ENCODE results near the gene TRAF6.

TRAF6 gene

DNA sequence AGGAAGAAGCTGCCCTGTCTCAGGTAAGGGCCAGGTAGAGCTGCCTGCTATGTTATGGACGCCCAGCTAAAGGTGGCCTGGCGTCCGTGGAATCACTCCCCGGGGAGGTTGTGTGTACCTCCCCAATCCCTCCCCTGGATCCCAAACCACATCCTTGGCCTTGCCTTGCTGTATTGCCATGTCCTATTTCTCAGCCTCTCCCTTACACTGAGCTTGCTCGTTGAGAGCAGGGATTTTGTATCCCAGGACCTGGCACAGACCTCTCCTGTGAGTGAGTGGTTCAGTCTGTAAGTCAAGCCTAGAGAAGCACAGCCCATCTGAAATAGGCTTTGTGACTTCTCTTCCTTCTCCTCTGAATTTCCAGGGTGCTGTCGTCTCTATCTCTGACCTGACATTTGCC is 53.9 kb downstream of the TRAF6 start:
- DNase-seq, result no peak

DNA sequence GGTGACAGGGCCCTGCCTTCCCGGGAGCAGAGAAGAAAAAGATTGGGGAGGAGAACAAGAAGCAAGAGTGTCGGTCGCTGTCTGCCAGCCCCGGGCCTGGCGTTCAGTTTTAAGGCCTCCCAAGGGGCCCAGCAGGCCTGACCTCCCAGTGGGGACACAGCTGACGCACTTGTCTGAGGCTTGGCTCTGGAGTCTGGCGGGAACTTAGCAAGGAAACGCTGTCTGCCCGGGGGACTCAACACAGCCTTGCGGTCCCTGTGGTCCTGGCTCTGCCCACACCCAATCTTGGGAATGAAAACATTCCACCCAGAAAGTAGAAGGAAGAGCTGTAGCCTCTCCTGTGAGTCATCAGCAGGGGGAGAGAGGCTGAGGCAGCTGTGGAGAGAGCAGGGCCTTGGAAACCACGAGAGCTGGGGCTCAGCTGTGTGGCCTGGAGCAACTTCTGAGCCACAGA is 54.4 kb downstream of the TRAF6 start:
- DNase-seq, result no peak

DNA sequence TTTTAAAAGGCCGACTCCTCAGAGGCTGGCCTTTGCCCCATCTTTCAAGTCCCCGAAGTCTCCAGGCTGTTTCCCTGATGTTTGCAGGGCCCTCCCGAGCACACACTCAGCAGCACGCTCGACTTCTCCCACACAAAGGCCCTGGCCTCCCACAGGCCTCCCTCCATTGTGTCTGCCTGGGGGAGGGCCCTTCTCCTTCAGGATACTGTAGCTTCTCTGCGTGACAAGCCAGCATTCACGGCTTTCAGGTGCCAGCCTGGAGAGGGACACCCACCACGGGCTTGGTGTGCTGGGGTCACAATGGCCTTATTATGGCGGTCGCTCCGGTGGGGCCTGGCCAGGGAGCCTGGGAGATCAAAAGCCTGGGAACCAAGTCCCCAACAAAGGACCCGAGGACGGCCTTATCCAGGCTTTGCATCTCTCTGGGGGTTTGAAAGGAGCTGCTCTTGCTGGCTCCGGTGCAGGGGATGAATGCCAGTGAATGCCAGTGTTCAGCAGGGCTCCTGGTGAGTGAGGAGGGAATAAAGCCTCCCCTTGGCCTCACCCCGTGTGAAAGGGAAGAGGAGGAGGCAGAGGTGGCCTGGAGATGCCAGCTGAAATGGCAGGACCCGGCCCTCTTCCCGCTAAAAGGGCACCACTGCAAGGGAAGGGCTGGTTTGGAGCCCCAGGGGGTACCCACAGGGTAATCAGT is 55.0 kb downstream of the TRAF6 start:
- no peak for DNase-seq

DNA sequence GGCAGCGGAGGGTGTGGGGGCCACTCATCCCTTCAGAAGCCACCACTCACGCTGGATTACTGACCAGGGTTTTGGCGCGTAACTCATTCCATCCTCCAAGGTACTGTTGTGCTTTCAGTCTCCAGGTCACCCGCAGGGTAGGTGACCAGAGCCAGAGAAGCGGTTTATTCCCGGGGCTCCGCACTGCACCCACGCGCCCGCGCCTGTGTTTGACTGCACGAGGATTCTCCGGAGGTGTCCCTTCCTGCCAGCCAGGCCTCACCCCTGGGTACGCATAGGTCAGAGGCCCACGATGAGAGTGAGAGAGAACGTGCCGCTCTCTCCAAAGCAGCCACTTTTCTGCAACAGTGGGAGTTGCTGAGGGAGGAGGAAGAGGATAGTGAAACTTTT is 55.5 kb downstream of the TRAF6 start:
- DNase-seq, result no peak

DNA sequence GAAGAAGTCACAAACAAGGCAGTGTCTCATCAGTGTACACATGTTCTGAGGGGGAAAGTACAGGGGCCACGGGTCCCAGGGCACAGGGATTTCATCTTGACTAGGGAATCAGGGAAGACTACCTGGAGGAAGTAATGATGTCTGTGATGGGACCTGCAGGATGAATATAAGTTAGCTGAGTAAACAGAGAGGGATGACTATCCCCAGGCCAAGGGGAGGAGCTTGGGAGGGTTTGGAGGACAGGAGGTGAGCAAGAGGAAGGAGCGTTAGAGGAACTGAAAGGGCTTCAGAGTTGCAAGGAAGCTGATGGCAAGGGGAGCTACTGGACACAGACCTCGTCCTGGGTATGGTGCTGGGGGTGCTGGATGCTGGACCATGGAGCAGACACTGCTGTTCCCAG is 56.4 kb downstream of the TRAF6 start:
- DNase-seq, result no peak

DNA sequence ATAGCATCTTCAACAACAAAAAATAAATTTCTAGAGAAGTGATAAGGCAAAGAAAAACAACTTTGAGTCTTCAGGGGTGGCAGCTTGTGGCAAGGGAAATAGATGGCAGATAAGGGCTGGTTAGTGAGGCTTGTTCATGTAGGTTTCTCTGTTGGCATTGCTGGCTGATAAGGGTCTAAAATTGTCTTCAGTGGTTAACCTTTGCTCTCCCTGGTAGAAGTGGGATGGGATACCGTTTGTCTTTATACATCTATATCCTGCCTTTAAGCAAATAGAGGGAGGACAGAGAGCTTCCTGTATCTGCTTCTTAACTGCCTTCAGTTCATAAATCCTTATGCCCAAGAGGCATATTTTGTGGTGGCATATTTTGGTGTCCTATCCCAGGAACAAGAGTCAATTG is 57.1 kb downstream of the TRAF6 start:
- peak; percentile 7 for DNase-seq

DNA sequence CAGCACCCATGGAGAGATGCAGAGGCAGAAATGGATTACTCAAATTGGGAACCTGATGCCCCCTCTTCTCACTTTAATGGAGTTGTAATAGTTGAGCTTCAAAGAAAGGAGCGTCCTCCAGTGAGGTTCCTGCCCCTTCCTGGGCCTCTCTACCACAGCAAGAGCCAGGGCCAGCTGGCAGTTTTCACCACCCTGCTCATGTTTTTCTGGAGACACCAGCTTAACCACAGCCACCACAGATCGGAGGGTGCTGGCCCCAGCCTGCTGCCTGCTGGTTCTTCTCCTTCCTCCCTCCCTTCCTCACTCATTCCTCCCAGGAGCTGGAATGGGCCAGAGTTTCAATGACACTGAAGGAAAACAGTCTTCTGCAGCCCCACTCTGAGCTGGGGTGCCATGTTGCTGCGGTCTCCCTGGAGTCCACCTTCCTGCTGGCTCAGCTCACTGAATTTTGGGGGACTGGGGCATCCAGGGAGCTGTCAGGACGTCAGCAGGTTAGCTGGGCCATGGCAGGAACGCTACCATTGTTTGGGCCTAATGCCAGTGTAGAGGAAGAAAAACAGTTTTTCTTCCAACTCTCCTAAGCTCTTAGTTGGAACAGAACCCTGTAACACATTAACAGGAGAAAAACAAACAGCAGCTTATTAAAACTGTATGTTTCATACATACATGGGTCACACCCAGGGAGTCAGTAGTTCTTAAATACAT is 57.7 kb downstream of the TRAF6 start:
- peak; percentile 8 for DNase-seq

DNA sequence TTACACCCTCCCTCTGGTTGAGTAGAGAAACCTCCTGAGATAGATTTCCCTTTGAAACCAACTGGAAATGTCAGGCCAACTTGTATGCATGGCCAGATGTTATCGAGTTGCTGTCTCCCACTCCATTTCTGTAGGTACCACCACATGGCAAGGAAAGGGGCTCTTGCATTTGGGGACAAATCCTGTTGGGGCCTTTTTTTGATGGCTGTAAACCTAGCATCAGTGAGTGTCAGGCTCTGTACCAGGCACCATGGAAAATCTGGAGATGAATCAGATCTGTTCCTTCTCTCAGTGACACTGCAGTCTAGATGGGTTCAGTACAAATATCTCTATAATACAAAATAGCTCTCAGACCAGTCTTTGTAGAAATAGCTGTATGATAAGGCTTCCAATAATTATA is 58.4 kb downstream of the TRAF6 start:
- no peak for DNase-seq

DNA sequence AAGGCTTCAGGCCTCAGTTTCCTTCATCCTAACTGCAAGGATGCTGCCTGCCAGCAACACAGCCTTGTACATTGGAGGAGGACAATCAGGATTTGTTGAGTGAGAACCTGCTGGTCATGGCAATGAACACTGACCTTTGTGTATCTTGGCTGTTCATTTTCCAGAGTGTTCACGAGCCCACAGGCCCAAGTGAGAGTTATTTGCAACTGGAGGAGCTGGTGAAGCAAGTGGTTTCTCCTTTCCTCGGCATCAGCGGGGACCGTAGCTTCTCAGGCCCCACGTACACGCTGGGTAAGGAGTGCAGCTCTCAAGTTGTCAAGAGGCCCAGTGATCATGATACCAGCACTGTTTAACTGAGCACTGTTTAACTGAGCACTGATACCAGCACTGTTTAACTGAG is 59.0 kb downstream of the TRAF6 start:
- DNase-seq, result no peak

DNA sequence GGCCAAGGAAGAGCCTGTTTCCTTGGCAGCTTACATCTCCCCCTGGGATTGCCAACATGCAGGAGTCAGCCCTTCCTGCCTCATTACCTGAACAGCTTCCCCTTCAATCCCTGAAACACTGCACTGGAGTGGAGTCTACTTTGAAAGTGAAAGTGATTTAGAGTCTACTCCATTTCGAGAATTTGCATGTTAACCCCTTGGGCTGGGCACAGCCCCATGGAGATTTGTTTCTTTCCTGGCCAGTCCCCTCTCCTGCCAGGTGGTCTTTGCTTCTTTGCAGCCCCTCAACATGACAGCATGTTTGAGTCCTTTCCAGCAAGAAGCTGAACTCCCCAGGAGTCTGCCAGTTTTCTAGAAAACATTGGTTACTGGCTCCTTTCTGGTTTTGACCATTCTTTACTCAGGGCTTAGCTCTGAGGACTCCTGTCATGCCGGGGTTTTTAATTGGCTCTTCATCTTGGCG is 59.9 kb downstream of the TRAF6 start:
- DNase-seq, result no peak

DNA sequence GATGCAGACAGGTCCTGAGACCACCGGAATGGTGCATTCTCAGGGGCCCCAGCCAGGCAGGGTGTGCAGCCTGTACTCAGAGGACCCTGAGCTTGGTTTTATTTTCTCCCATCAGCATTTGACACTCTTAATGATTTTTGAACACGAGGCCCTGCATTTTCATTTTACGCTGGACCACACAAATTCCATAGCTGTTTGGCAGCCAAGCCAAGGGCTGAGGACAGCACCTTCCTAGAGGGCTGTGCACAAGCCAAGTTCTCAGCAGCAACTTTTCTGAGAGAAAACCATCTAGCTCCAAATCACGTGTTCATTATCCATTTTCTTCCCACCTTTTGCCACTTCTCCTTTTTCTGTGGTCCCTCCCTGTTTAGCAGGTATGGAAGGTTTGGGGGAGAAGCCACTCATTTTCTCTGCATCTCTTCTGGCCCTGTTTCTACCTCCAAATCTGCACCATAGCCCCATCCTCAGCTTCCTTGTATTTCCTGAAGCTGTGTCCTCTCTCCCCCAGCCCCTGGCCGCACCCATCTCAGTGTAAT is 60.4 kb downstream of the TRAF6 start:
- no peak for DNase-seq

DNA sequence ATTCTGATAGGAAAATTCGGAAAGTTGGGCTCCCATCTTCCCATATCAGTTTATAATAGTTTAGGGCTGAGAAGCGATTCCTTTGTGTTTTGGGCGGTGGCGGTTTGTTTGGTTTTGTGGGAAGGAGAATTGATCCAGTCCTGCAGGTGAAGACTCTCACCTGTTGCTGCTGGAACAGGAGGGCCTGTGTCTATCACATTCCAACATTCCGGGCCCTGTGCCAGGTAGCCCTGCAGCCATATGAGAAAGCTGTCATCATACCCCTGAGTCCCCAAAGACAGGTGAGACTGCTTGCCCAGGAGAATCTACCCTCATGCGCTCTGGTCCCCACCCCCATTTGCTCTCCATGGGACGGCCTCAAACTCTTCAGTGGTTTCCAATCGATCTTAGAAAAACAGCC is 62.1 kb downstream of the TRAF6 start:
- DNase-seq, result no peak

DNA sequence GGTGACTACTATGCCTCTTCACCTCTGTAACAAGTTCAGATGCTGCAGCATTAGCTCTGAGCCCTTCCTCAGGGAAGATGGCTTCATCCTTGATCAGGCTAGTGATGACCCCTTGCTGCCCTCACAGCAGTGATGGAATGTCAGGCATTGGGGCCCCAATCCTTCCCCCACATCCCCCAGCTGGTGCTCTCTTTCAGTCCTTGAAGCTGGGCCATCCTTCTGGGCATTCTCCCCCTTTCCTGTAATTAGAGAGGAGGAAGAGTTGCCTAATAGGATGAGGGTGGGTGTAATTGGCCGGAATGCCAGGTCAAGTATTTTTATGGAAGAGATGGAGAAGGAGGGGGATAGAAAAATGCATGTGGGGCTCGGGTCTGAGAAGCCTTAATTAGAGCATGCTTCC is 62.6 kb downstream of the TRAF6 start:
- no peak for DNase-seq

DNA sequence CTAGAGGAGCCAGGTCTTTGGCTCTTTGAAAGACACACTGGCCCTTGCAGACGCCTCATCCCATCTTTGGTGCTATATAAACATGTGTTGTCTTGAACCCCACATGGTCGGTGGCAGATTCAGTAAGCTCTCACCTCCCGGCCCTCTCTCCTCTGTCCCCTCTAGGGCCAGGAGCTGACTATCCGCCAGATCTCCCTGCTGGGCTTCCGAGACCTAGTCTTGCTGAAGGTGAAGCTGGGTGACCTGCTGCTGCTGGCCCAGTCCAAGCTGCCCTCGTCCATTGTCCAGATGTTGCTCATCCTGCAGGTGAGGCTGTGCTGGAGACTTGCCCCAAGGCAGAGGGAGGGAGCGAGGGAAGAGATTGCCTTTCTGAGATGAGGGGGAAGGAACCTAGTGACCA is 63.9 kb downstream of the TRAF6 start:
- DNase-seq, result no peak

DNA sequence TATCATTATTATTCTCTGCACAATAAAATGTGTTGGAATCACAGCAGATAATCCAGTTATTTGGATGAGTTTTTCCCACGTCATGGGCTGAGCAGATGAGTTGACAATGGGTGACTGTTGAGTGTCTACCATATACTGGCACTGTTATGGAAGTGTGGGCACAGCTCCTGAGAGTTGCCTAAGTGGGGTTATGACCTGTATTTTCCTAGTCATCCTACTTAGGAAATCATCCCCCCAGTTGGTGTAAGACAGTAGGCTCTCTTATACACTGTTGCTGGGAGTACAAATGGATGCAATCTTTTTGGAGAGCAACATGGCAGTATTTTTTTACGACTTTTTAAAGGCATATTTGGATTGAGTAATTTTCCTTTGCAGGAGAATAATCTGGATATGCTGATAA is 66.4 kb downstream of the TRAF6 start:
- no peak for DNase-seq

DNA sequence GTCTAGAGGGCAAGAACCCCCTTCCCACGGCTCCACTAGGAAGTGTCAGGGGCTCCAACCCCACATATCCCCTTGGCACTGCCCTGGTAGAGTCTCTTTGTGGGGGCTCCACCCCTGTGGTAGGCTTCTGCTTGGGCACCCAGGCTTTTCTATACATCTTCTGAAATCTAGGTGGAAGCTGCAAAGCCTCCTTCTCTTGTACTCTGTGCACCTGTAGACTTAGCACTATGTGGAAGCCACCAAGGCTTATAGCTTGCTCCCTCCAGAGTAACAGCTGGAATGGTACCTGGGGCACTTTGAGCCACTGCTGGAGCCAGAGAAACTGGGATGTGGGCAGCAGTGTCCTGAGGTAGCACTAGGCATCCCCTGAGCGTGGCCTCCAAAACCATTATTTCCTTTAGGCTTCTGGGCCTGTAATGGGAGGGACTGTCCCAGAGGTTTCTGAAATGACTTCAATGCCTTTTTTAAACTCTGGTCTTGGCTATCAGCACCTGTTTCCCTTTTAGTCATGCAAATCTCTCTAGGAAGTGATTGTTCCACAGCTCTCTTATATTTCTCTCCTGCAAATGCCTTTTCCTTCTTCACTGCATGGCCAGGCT is 68.4 kb downstream of the TRAF6 start:
- no peak for DNase-seq

DNA sequence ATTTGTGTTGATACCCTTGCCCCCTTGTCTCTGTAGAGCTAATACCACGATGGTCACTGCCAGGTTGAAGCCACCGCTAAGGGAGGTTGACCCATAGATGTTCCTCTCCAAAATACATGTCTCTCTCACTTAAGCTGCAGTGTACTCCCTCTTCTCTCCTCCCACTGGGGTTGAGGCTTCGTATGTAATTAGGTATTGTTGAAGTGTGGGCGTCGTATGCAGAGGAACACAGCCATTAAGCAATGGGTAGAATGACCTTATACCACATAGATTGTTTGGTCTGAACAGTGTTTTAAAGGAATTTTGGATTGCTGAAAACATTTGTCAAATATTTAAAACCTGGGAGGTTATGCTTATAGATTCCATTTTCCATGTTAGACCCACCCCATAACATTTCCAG is 71.9 kb downstream of the TRAF6 start:
- DNase-seq, result no peak

DNA sequence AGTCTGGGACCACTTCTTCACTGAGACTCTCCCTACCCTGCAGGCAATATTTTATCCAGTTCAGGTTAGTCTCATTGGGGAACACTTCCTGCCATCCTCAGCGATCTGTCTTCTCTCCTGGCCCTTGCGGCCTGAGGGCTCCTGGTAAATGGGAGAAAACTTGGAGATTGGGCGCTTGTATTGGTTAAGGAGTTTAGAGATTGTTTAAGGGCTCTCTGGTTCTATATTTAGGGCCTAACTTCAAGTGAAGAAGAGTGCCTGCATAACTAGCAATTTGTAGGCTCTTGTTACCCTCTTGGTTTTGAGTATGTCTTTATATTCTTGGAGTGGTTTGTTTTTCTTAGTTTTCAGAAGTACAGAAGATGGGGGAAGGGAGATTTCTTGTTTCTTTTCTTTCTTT is 72.7 kb downstream of the TRAF6 start:
- DNase-seq, result no peak

All from central memory CD4-positive, alpha-beta T cell (primary cell).